Right lobe of liver (tissue), 4 donors: ENCODE results near the gene DBH.

Source experiments
- POLR2A ChIP-seq: fragments of 450-650 bp; IDR thresholded peaks from one replicate; pipeline ENCODE4 v1.6.1; 2017; ENCODE audit warnings: antibody characterized with exemption, mild to moderate bottlenecking
- TF ChIP-seq, protein P1 (sequence below), 4 donors: fragments of 200-600 bp in 3 of 4; fragments of 450-650 bp in 1 of 4; IDR thresholded peaks; one replicate each; pipeline versions ENCODE4 v1.5.1 to v1.8.0; 2016 to 2022; ENCODE audit warnings: antibody characterized with exemption in 4 of 4, mild to moderate bottlenecking in 2 of 4
- donor health status: DM: no; HTN: no; CAD: no.
- donor health status: DM: no; HTN: no; CAD: no.
- donor health status: DM: no; HTN: yes; CAD: no.

DNA sequence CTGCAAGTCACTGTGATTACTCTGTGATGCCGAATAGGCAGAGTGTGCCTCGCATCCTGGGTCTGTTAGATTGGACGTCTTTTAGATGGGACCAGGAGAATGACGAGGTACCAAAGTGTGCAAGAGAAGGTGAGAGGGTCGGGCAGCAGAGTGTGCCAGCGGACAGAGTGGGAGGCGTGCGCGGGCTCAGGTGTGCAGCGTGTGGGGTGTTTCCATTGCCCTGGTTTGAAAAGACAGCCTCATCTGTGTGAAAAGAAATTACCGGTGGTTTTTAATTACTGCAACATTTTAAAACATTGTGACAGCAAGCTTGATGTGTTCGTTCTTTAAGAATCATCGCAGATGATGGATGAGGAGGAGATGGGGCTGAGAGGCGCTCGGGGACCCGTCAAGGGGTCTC is 22.7 kb upstream of the DBH start:
- TF ChIP-seq, protein P1, sequence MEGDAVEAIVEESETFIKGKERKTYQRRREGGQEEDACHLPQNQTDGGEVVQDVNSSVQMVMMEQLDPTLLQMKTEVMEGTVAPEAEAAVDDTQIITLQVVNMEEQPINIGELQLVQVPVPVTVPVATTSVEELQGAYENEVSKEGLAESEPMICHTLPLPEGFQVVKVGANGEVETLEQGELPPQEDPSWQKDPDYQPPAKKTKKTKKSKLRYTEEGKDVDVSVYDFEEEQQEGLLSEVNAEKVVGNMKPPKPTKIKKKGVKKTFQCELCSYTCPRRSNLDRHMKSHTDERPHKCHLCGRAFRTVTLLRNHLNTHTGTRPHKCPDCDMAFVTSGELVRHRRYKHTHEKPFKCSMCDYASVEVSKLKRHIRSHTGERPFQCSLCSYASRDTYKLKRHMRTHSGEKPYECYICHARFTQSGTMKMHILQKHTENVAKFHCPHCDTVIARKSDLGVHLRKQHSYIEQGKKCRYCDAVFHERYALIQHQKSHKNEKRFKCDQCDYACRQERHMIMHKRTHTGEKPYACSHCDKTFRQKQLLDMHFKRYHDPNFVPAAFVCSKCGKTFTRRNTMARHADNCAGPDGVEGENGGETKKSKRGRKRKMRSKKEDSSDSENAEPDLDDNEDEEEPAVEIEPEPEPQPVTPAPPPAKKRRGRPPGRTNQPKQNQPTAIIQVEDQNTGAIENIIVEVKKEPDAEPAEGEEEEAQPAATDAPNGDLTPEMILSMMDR (IDR thresholded peaks at IDR 0.05), result no peak
- no peak for TF ChIP-seq POLR2A
